Large intestine (tissue), 3 donors: Measurements from ENCODE around the gene EXOC4. TPM values are rescaled to one million over a fixed set of nuclear protein-coding genes. Genes with fewer than 3 reads are reported as not detected.

Experiments
- DNase-seq, 2 donors: peaks; one replicate each; pipeline versions ENCODE4 v3.0.0 to v3.0.0-alpha.2; 2013
- H3K27ac ChIP-seq: one replicate; pipeline ENCODE4 v1.5.1; 2013; ENCODE audit warnings: low read length
- H3K27me3 ChIP-seq: 2 replicates; pipeline ENCODE4 v1.6.1; 2013; ENCODE audit warnings: low read length; ENCODE audit not compliant: control insufficient read depth, insufficient read depth
- H3K36me3 ChIP-seq: 2 replicates; pipeline ENCODE4 v1.6.1; 2013; ENCODE audit warnings: low read length; ENCODE audit not compliant: control insufficient read depth, insufficient read depth
- H3K4me1 ChIP-seq: one replicate; pipeline ENCODE4 v1.6.1; 2013; ENCODE audit warnings: low read length; ENCODE audit not compliant: control insufficient read depth, insufficient read depth
- H3K4me3 ChIP-seq: one replicate; pipeline ENCODE4 v1.5.1; 2013; ENCODE audit warnings: low read length
- H3K9me3 ChIP-seq: one replicate; pipeline ENCODE4 v1.6.1; 2013; ENCODE audit warnings: mild to moderate bottlenecking, low read depth, low read length, moderate library complexity; ENCODE audit not compliant: control insufficient read depth
- WGBS: methylation state at CpG from one replicate; pipeline ENCODE4 v1.1.5; 2013; ENCODE audit warnings: low lambda C conversion rate; ENCODE audit not compliant: insufficient coverage; 5-methylcytosine and 5-hydroxymethylcytosine counted together
- polyA plus RNA-seq: library from polyadenylated mRNA; unstranded; fragments of 120-200 nt; gene quantifications from one replicate; pipeline ENCODE4 v1.2.1, GENCODE V29; 2013

The EXOC4 gene
- polyA plus RNA-seq, 1 donor: 45.4 TPM

DNA sequence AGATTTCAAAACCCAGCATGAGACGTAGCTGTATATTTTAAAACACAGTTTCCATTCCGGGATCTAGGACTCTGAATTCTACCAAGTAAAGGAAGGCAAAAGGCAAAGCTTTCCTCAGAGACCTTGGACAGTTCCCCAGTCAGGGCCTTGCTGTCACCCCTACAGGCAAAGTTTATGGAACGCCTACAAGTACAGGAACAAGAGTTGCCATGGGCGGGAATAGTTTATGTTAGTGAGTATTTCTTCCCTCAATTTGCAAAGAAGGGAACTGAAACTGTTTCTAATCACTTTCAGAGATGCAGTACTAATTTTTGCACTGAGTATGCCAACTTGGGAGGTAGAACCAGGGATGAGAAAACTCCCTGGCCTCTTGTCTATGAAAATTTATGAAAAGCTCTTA lies 806.1 kb downstream of the EXOC4 start:
- no peak overlapping the region for H3K4me3 ChIP-seq
- 100% methylated on average over 1 of the region's 4 CpGs for WGBS

DNA sequence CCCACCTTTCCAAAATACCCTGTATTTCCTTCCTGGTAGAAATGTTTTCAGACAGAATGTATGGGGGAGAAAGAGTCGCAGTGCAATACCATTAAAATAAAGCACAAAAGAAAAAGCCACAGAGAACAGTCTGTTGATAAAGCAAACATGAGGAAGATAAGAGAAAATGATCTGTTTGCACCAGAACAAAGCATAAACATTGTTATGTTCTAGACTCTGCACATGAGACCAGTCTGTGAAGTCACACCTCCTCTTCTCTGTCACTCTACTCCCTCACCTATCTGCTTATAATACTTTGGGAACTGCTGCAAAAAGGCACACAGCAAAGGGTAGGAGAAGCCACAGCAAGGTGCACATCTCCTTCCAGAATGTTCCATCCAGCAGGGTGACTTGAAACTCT lies 807.0 kb downstream of the EXOC4 start:
- no peaks in the 10 kb centered on the region for H3K27me3 ChIP-seq
- no peak for DNase-seq
- peaks cover 9% of the 10 kb centered on the region for H3K36me3 ChIP-seq
- H3K27ac ChIP-seq: no peak overlapping the region
- H3K4me1 ChIP-seq: no peaks in the 10 kb centered on the region
- H3K9me3 ChIP-seq: no peaks in the 10 kb centered on the region
- no peak overlapping the region for H3K4me3 ChIP-seq
- 71% methylated on average over 1 of the region's 1 CpG for WGBS

More for the DNA sequence above, 806.1 kb downstream of the EXOC4 start:
- H3K27ac ChIP-seq: no peak overlapping the region
- no peaks in the 10 kb centered on the region for H3K9me3 ChIP-seq
- H3K36me3 ChIP-seq: peaks cover 9% of the 10 kb centered on the region
- H3K27me3 ChIP-seq: no peaks in the 10 kb centered on the region
- no peak for DNase-seq
- H3K4me1 ChIP-seq: no peaks in the 10 kb centered on the region

- H3K27ac ChIP-seq: no peak overlapping the region
- no CpG with 5 or more reads among the region's 3 CpGs for WGBS
- peaks cover 11% of the 10 kb centered on the region for H3K36me3 ChIP-seq
- no peak for DNase-seq
- no peaks in the 10 kb centered on the region for H3K27me3 ChIP-seq
- no peaks in the 10 kb centered on the region for H3K9me3 ChIP-seq
- no peak overlapping the region for H3K4me3 ChIP-seq
- no peaks in the 10 kb centered on the region for H3K4me1 ChIP-seq
Observed at GRCh38 chr7:134060874-134061273, 808.0 kb downstream of the EXOC4 start.

GRCh38 chr7:134062460-134062859 lies 809.6 kb downstream of the EXOC4 start:
- H3K27ac ChIP-seq: no peak overlapping the region
- H3K27me3 ChIP-seq: no peaks in the 10 kb centered on the region
- no CpG with 5 or more reads among the region's 4 CpGs for WGBS
- no peaks in the 10 kb centered on the region for H3K4me1 ChIP-seq
- no peak overlapping the region for H3K4me3 ChIP-seq
- peaks cover 11% of the 10 kb centered on the region for H3K36me3 ChIP-seq
- no peaks in the 10 kb centered on the region for H3K9me3 ChIP-seq
- DNase-seq: no peak

GRCh38 chr7:134065415-134065814 lies 812.5 kb downstream of the EXOC4 start:
- WGBS: no CpG with 5 or more reads among the region's 4 CpGs
- Histone ChIP-seq H3K27me3 (no peaks in the 10 kb centered on the region), H3K27ac (no peak overlapping the region), H3K4me1 (no peaks in the 10 kb centered on the region), H3K36me3 (peaks cover 11% of the 10 kb centered on the region), H3K9me3 (no peaks in the 10 kb centered on the region), H3K4me3 (no peak overlapping the region)
- DNase-seq: no peak

GRCh38 chr7:134067164-134067563 lies 814.3 kb downstream of the EXOC4 start:
- 100% methylated on average over 1 of the region's 4 CpGs for WGBS
- DNase-seq: no peak

GRCh38 chr7:134068670-134069069 lies 815.8 kb downstream of the EXOC4 start:
- Histone ChIP-seq H3K9me3 (no peaks in the 10 kb centered on the region), H3K4me1 (no peaks in the 10 kb centered on the region), H3K4me3 (no peak overlapping the region), H3K27me3 (no peaks in the 10 kb centered on the region), H3K27ac (no peak overlapping the region), H3K36me3 (peaks cover 2% of the 10 kb centered on the region)
- WGBS: 83% methylated on average over 1 of the region's 6 CpGs
- DNase-seq: no peak

More at GRCh38 chr7:134067164-134067563, 814.3 kb downstream of the EXOC4 start:
- H3K9me3 ChIP-seq: no peaks in the 10 kb centered on the region
- H3K27me3 ChIP-seq: no peaks in the 10 kb centered on the region
- no peaks in the 10 kb centered on the region for H3K4me1 ChIP-seq
- no peak overlapping the region for H3K4me3 ChIP-seq
- H3K36me3 ChIP-seq: peaks cover 11% of the 10 kb centered on the region
- no peak overlapping the region for H3K27ac ChIP-seq

- WGBS: 80% methylated on average over 2 of the region's 2 CpGs
- no peak for DNase-seq
- Histone ChIP-seq H3K9me3 (no peaks in the 10 kb centered on the region), H3K27ac (no peak overlapping the region), H3K27me3 (no peaks in the 10 kb centered on the region), H3K36me3 (peaks cover 2% of the 10 kb centered on the region), H3K4me1 (no peaks in the 10 kb centered on the region), H3K4me3 (no peak overlapping the region)
Observed at GRCh38 chr7:134069187-134069586, 816.3 kb downstream of the EXOC4 start.

DNA sequence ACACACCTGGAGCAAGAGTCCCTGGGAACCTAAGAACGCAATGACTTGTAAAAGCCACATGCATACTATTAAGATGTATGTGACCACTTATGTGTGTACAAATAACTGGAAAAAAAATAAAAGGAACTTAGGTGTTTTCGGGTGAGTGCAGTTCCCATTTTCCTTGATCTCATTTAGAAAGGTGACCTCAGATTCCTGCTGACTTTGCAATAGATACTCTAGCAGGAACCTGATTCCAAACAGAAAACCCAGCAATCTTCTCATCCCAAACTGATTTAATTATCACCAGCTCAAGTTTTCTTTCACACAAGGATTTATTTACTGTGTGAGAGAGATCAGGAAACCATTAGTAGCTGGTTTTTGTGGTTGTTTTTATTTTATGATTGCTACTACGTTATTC lies 817.8 kb downstream of the EXOC4 start:
- no peak overlapping the region for H3K27ac ChIP-seq
- no peaks in the 10 kb centered on the region for H3K9me3 ChIP-seq
- no CpG with 5 or more reads among the region's 3 CpGs for WGBS
- no peaks in the 10 kb centered on the region for H3K27me3 ChIP-seq
- H3K36me3 ChIP-seq: no peaks in the 10 kb centered on the region
- no peaks in the 10 kb centered on the region for H3K4me1 ChIP-seq
- no peak for DNase-seq
- no peak overlapping the region for H3K4me3 ChIP-seq

DNA sequence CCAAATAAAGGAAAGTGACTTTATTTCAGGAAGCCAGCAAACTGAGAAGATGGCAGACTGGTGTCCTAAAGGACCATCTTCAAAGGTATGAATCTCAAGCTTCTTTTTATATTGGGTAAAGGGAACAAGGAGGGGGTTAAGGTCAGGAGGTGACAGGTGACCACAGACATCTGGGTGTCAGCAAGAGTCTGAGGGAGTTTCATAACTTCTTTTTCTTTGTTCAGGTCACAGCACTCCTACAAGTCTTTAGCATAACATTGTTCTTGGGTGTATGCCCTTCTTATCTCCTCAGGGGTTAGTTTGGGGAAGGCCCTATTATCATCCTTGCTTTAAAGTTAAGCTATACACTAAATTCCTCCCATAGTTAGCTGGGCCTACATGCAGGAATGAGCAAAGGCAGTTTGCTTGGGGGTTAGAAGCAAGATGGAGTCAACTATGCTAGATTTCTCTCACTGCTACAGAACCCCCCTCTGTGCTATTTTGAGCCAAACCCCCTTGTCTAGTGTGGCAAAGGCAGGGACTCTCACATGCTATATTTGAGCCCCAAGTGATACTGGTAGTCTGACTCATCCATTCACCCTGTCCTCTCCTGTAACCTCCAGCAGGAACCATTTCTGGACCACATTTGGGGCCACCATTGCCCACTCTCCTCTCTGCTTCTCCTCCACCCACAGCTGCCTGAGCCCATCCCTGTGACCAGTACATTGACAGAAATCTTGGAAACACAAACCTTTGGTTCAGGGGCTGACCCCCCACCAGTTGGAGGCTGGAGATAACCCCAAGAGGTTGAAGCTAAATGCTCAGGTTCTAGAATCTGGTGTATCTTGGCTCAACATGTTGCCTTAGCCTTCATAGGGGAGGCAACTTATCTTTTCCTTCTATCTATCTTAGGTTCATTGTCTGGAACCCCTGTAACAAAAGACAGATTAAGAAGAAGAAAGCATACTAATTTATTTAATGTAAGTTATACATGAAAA lies 818.8 kb downstream of the EXOC4 start:
- no peak for DNase-seq
- Histone ChIP-seq H3K4me3 (no peak overlapping the region), H3K27ac (no peak overlapping the region), H3K4me1 (no peaks in the 10 kb centered on the region), H3K27me3 (no peaks in the 10 kb centered on the region), H3K9me3 (no peaks in the 10 kb centered on the region), H3K36me3 (no peaks in the 10 kb centered on the region)

DNA sequence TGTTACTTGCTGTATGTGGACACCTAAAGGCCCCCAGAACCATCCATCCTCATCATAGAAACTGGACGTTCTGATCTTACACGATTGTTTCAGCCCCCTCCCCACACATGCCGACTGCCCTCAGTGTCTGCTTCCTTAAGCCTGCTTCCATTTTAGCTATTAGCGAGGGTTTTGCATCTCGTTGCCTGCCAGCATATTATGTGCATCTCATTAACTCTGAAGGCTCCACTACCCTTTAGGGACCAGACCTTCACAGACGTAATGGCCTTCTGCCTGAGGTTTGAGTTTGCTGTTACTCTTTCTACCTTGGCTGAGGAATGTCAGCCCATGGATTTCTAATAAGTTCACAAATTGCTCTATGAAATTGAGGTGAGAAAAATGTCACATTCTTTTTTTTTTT lies 820.4 kb downstream of the EXOC4 start:
- WGBS: 100% methylated on average over 1 of the region's 6 CpGs
- H3K27me3 ChIP-seq: no peaks in the 10 kb centered on the region

More for the DNA sequence above, 820.4 kb downstream of the EXOC4 start:
- Histone ChIP-seq H3K4me3 (no peak overlapping the region), H3K4me1 (no peaks in the 10 kb centered on the region), H3K36me3 (no peaks in the 10 kb centered on the region), H3K27ac (no peak overlapping the region), H3K9me3 (no peaks in the 10 kb centered on the region)
- no peak for DNase-seq
